Gastrocnemius medialis (tissue), 4 donors: ENCODE results near the gene FGD5. TPM values are rescaled to one million over a fixed set of nuclear protein-coding genes. Genes with fewer than 3 reads are reported as not detected.

Source experiments
- ATAC-seq, 2 donors: fragments of 150-250 bp; one replicate each; pipeline ENCODE4 v1.9.1; 2016
- DNase-seq, 2 donors: peaks; one replicate each; pipeline ENCODE4 v3.0.0-alpha.2; 2019
- H3K27ac ChIP-seq, 4 donors: fragments of 200-600 bp; sonication (generic); 1 replicate in 1 of 4; 2 replicates in 3 of 4; pipeline ENCODE4 v1.5.1; 2016 to 2018; ENCODE audit warnings: mild to moderate bottlenecking in 2 of 4, moderate library complexity in 1 of 4
- H3K27me3 ChIP-seq, 3 donors: fragments of 200-600 bp; sonication (generic) in 2 of 3; 1 replicate in 1 of 3; 2 replicates in 2 of 3; pipeline versions ENCODE4 v1.5.1 to v1.6.0; 2016 to 2019; ENCODE audit warnings: mild to moderate bottlenecking in 1 of 3, moderate library complexity in 1 of 3
- H3K36me3 ChIP-seq, 2 donors: fragments of 200-600 bp; sonication (generic) in 1 of 2; one replicate each; pipeline ENCODE4 v1.5.1; 2017 to 2018
- H3K4me1 ChIP-seq, 2 donors: fragments of 200-600 bp; sonication (generic) in 1 of 2; one replicate each; pipeline ENCODE4 v1.5.1; 2016 to 2017; ENCODE audit warnings: mild to moderate bottlenecking in 2 of 2
- H3K4me3 ChIP-seq, 4 donors: fragments of 200-600 bp; sonication (generic) in 3 of 4; 1 replicate in 1 of 4; 2 replicates in 3 of 4; pipeline ENCODE4 v1.5.1; 2016 to 2019; ENCODE audit warnings: mild to moderate bottlenecking in 2 of 4
- H3K9me3 ChIP-seq, 3 donors: fragments of 200-600 bp; sonication (generic) in 2 of 3; 1 replicate in 1 of 3; 2 replicates in 2 of 3; pipeline ENCODE4 v1.5.1; 2016 to 2019
- POLR2A ChIP-seq, 2 donors: fragments of 450-650 bp; IDR thresholded peaks; one replicate each; pipeline ENCODE4 v1.6.1; 2017; ENCODE audit warnings: antibody characterized with exemption in 2 of 2, mild to moderate bottlenecking in 2 of 2, moderate library complexity in 2 of 2
- in situ Hi-C, 4 donors: fragments of 200-750 bp; cut with MboI; loops; one replicate each; pipeline versions ENCODE4 v1.15.0 to v1.8.0; 2017; ENCODE audit warnings: low sequenced_read_pairs in 4 of 4
- intact Hi-C: fragments of 100-400 bp; cut with DNase I; formaldehyde crosslinking; loops from one replicate; pipeline ENCODE4 v1.15.1; 2023; ENCODE audit warnings: low total_unique reads
- total RNA-seq, 4 donors: library from RNA; depleted of rRNA; stranded (reverse); fragments of >200 nt; gene quantifications; one replicate each; pipeline versions ENCODE4 v1.1.0 to v1.2.3, GENCODE V29; 2016
- TF ChIP-seq, protein P1 (sequence below), 5 experiments: fragments of 450-650 bp in 3 of 5; fragments of 200-600 bp in 2 of 5; sonication (generic) in 2 of 5; IDR thresholded peaks in 4 of 5; conservative IDR thresholded peaks in 1 of 5; 1 replicate in 4 of 5; 2 replicates in 1 of 5; pipeline ENCODE4 v1.5.1; 2016 to 2019; ENCODE audit warnings: antibody characterized with exemption in 5 of 5, mild to moderate bottlenecking in 3 of 5, moderate library complexity in 3 of 5

The FGD5 gene
- total RNA-seq, 4 donors from 2014 or later: 4.4 to 8.4 (median 5.2) TPM

DNA sequence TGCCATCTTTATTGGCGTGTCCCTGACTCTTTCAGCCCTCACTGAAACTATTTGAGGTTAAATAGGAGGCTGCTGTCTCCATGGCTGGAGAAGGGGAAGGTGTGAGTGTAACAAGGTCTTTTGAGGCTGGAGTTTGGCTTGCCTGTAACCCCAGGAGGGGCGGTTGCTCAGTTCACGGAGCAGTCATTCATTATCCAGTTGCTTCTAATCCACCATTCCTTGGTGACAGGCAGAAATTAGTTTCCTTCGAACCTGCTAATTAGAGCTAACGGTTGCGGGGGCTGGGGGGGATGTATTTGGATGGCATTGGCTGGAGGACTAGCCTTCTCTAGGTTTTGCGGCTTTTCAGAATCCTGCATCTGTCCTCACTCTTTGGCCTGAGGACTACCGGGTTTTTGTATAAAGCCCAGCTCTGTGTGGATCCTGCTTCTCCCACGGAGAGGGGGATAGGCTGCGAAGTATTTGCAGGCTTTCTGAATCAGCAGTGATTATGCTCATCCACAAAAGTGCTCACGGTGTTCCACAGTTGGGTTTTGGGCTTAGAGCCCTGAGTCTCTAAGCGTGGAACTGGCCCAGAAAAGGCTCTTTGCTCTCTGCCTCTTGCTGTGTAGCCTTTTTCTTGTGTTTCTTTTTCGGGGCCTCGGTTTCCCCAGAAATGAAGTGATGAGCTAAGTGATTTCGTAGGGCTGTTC, 18.6 kb downstream of the FGD5 start:
- no peak for TF ChIP-seq POLR2A (IDR thresholded peaks at IDR 0.05)
- TF ChIP-seq, protein P1, sequence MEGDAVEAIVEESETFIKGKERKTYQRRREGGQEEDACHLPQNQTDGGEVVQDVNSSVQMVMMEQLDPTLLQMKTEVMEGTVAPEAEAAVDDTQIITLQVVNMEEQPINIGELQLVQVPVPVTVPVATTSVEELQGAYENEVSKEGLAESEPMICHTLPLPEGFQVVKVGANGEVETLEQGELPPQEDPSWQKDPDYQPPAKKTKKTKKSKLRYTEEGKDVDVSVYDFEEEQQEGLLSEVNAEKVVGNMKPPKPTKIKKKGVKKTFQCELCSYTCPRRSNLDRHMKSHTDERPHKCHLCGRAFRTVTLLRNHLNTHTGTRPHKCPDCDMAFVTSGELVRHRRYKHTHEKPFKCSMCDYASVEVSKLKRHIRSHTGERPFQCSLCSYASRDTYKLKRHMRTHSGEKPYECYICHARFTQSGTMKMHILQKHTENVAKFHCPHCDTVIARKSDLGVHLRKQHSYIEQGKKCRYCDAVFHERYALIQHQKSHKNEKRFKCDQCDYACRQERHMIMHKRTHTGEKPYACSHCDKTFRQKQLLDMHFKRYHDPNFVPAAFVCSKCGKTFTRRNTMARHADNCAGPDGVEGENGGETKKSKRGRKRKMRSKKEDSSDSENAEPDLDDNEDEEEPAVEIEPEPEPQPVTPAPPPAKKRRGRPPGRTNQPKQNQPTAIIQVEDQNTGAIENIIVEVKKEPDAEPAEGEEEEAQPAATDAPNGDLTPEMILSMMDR (IDR thresholded peaks at IDR 0.05 in 4 of 5, conservative IDR thresholded peaks at IDR 0.05 in 1 of 5): no peak
- H3K27me3 ChIP-seq: no peaks in the 10 kb centered on the region
- peak in 1 of 2 donors; percentile 36 for ATAC-seq
- intact Hi-C loops: no loop called here
- no peaks in the 10 kb centered on the region for H3K9me3 ChIP-seq
- in situ Hi-C loops: no loop called here
- no peak for DNase-seq
- H3K36me3 ChIP-seq: no peaks in the 10 kb centered on the region
- no peak overlapping the region for H3K4me3 ChIP-seq
- peaks cover 17 to 44% of the 10 kb centered on the region in 2 donors for H3K4me1 ChIP-seq
- peak overlapping the region; percentile 24 to 57 (median 46) for H3K27ac ChIP-seq

DNA sequence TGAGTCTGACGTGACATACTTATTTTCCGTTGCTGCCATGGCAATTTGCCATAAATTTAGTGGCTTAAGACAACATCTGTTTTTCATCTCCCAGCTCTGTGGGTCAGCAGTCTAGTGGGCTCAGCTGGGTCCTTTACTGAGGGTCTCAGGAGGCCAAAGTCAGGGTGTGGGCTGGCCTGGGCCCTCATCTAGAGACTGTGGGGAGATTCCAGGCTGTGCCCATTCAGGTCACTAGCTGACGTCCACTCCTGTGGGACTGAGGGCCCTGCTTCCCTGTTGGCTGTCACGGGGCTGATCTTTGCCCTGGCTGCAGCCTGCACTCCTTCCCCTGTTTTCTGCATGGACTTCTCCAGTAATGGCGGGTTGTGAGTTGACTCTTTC, 19.1 kb downstream of the FGD5 start:
- peak in 1 of 2 donors; percentile 21 for ATAC-seq
- no peak overlapping the region for H3K4me3 ChIP-seq
- no peak for DNase-seq
- in situ Hi-C loops (no loop called here), intact Hi-C loops (no loop called here)
- H3K27me3 ChIP-seq: no peaks in the 10 kb centered on the region
- no peaks in the 10 kb centered on the region for H3K36me3 ChIP-seq
- no peaks in the 10 kb centered on the region for H3K9me3 ChIP-seq
- H3K4me1 ChIP-seq: peaks cover 17 to 48% of the 10 kb centered on the region in 2 donors
- peak overlapping the region; percentile 24 to 57 (median 46) for H3K27ac ChIP-seq
- TF ChIP-seq, protein P1 (IDR thresholded peaks at IDR 0.05 in 4 of 5, conservative IDR thresholded peaks at IDR 0.05 in 1 of 5): no peak
- TF ChIP-seq POLR2A (IDR thresholded peaks at IDR 0.05): no peak

DNA sequence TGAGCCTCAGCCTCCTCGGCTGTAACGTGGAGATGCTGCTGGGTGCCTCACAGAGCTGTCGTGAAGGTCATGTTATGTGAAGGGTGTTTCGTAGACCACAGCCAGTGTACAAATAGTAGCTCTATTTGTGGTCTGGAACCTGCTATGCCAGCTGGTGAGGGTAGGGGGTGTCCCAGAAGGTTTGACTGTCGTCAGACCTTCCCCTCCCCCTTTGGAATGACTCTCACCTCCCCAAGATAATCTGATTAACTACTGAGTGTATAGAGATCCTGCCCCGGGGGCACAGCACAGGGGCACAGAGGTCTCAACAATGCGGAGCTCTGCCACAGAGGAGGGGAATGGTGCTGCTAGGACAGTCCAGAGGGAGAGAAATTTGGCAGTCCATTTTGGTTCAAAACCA, 20.5 kb downstream of the FGD5 start:
- no peak overlapping the region for H3K4me3 ChIP-seq
- ATAC-seq: no peak
- H3K4me1 ChIP-seq: peaks cover 17 to 48% of the 10 kb centered on the region in 2 donors
- in situ Hi-C loops (no loop called here), intact Hi-C loops (no loop called here)
- no peaks in the 10 kb centered on the region for H3K9me3 ChIP-seq
- no peak for TF ChIP-seq POLR2A (IDR thresholded peaks at IDR 0.05)
- TF ChIP-seq, protein P1 (IDR thresholded peaks at IDR 0.05 in 4 of 5, conservative IDR thresholded peaks at IDR 0.05 in 1 of 5): no peak
- no peak for DNase-seq
- no peaks in the 10 kb centered on the region for H3K27me3 ChIP-seq
- H3K36me3 ChIP-seq: no peaks in the 10 kb centered on the region
- peak overlapping the region in 1 of 4 donors; percentile 33 for H3K27ac ChIP-seq

DNA sequence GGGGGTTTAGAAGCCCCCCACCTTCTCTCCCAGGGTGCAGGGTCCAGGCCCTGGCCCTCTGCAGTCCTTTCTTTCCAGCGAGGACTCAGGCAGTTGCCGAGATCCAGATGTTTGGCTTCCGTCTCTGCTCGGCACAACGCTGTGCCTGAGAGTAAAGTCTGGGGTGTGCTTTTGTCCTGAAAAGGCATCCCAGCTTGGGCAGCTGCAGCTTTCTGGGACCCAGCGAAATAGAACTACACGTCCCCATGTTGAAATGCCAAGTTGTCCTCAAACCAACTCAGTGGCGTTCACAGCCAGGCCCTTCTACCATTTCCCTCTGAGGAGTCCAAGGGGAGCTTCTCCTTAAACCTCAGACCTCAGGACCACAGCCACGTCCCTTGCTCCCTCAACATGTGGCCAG, 23.1 kb downstream of the FGD5 start:
- peaks cover 16 to 40% of the 10 kb centered on the region in 2 donors for H3K4me1 ChIP-seq
- intact Hi-C loops (loop anchor here (10.0 kb wide), 1 partner anchor 47 kb away; no protein-coding TSS in a partner anchor), in situ Hi-C loops (no loop called here)
- no peaks in the 10 kb centered on the region for H3K27me3 ChIP-seq
- no peaks in the 10 kb centered on the region for H3K9me3 ChIP-seq
- ATAC-seq (peak; percentile 45 to 59), DNase-seq (peak; percentile 26 to 55)
- H3K4me3 ChIP-seq: no peak overlapping the region
- peak overlapping the region in 1 of 4 donors; percentile 46 for H3K27ac ChIP-seq
- no peaks in the 10 kb centered on the region for H3K36me3 ChIP-seq
- TF ChIP-seq, protein P1 (IDR thresholded peaks at IDR 0.05 in 4 of 5, conservative IDR thresholded peaks at IDR 0.05 in 1 of 5): no peak
- TF ChIP-seq POLR2A (IDR thresholded peaks at IDR 0.05): no peak
